Measurements from ENCODE around the gene AKR1C8. TPM values are rescaled to one million over a fixed set of nuclear protein-coding genes. Genes with fewer than 3 reads are reported as not detected.
"Not testable (repeated sequence)": the region's sequence is repeated elsewhere in the genome, so short reads cannot be mapped to it uniquely, and the experiment has no call there.

Gene AKR1C8
- polyA plus RNA-seq, 1 experiment = not detected

- H3K4me3 ChIP-seq (ENCODE audit: low read depth, low read length) = no peak overlapping the region
- POLR2A ChIA-PET = no interaction called here
- peaks cover 2% of the 10 kb centered on the region for H3K27me3 ChIP-seq (ENCODE audit: control insufficient read depth, insufficient read depth, low read length)
- TF ChIP-seq, protein P1, sequence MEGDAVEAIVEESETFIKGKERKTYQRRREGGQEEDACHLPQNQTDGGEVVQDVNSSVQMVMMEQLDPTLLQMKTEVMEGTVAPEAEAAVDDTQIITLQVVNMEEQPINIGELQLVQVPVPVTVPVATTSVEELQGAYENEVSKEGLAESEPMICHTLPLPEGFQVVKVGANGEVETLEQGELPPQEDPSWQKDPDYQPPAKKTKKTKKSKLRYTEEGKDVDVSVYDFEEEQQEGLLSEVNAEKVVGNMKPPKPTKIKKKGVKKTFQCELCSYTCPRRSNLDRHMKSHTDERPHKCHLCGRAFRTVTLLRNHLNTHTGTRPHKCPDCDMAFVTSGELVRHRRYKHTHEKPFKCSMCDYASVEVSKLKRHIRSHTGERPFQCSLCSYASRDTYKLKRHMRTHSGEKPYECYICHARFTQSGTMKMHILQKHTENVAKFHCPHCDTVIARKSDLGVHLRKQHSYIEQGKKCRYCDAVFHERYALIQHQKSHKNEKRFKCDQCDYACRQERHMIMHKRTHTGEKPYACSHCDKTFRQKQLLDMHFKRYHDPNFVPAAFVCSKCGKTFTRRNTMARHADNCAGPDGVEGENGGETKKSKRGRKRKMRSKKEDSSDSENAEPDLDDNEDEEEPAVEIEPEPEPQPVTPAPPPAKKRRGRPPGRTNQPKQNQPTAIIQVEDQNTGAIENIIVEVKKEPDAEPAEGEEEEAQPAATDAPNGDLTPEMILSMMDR (IDR thresholded peaks at IDR 0.05; ENCODE audit: low read depth, low read length) = no peak
- H3K9me3 ChIP-seq (ENCODE audit: control insufficient read depth, insufficient read depth, low read length) = no peaks in the 10 kb centered on the region
- DNase-seq (ENCODE audit: low read depth, low spot score) = no peak
- CTCF ChIA-PET = interaction anchor here (1.5 kb wide), 1 partner anchor 373 kb away, joined by 3 read pairs; no protein-coding TSS in a partner anchor
- H3K27ac ChIP-seq (ENCODE audit: low read depth, low read length) = no peak overlapping the region
Measured at GRCh38 chr10:5188358-5188757, 3.4 kb upstream of the AKR1C8 start.

DNA sequence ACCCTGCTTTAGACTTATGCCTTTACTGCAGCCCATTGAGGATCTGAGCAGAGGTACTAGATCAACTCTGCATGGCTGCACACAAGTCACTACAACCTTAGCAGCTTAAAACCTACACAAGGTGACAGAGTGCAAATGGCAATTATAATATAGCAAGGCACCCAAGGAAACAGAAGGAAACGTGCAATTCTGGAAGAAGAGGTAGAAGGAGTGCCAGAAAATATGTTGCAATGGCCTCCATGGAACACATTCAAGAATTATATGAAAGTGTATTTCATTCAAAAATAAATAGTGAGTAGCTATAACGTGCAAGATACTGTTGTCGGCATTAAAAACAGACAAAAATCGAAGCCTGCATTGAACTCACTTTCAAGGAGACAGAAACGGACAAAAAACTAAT is 2.9 kb upstream of the AKR1C8 start:
- H3K9me3 ChIP-seq (ENCODE audit: control insufficient read depth, insufficient read depth, low read length) = no peaks in the 10 kb centered on the region
- no peak overlapping the region for H3K4me3 ChIP-seq (ENCODE audit: low read depth, low read length)
- POLR2A ChIA-PET = no interaction called here
- DNase-seq (ENCODE audit: low read depth, low spot score) = no peak
- H3K27ac ChIP-seq (ENCODE audit: low read depth, low read length) = no peak overlapping the region
- H3K27me3 ChIP-seq (ENCODE audit: control insufficient read depth, insufficient read depth, low read length) = peaks cover 2% of the 10 kb centered on the region
- CTCF ChIA-PET = interaction anchor here (1.5 kb wide), 1 partner anchor 373 kb away, joined by 3 read pairs; no protein-coding TSS in a partner anchor
- TF ChIP-seq, protein P1 (IDR thresholded peaks at IDR 0.05; ENCODE audit: low read depth, low read length) = no peak

DNA sequence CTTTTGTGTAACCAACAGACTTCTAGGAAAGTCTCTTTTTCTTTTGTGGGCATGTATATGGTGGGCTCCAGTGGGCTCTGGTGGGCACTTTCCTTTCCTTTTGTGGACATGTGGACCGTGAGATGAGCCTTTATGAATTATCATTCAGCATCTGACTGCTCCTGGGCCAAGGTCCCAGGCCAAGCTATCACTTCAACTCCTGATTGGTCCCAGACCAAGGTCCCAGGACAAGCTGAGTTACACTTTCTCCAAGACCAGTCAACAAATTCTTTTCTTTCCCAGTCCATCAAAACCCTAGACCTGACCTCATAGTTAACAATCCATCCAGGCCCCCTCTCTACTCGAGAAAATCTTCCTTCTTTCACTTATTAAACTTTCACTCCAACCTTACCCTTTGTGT is 1.0 kb downstream of the AKR1C8 start:
- no peak for DNase-seq (ENCODE audit: low read depth, low spot score)
- TF ChIP-seq, protein P1 (IDR thresholded peaks at IDR 0.05; ENCODE audit: low read depth, low read length) = no peak
- POLR2A ChIA-PET = no interaction called here
- CTCF ChIA-PET = no interaction called here
- peaks cover 2% of the 10 kb centered on the region for H3K27me3 ChIP-seq (ENCODE audit: control insufficient read depth, insufficient read depth, low read length)
- H3K9me3 ChIP-seq (ENCODE audit: control insufficient read depth, insufficient read depth, low read length) = no peaks in the 10 kb centered on the region
- no peak overlapping the region for H3K4me3 ChIP-seq (ENCODE audit: low read depth, low read length)
- H3K27ac ChIP-seq (ENCODE audit: low read depth, low read length) = no peak overlapping the region

- H3K27ac ChIP-seq (ENCODE audit: low read depth, low read length); H3K27me3 ChIP-seq (ENCODE audit: control insufficient read depth, insufficient read depth, low read length); DNase-seq (ENCODE audit: low read depth, low spot score); H3K4me3 ChIP-seq (ENCODE audit: low read depth, low read length); POLR2A ChIA-PET; H3K9me3 ChIP-seq (ENCODE audit: control insufficient read depth, insufficient read depth, low read length); CTCF ChIA-PET: not testable (repeated sequence)
Measured at GRCh38 chr10:5180503-5180902, 4.4 kb downstream of the AKR1C8 start.

DNA sequence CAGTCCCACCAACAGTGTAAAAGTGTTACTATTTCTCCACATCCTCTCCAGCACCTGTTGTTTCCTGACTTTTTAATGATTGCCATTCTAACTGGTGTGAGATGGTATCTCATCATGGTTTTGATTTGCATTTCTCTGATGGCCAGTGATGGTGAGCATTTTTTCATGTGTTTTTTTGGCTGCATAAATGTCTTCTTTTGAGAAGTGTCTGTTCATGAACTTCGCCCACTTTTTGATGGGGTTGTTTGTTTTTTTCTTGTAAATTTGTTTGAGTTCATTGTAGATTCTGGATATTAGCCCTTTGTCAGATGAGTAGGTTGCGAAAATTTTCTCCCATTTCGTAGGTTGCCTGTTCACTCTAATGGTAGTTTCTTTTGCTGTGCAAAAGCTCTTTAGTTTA is 9.4 kb downstream of the AKR1C8 start:
- DNase-seq (ENCODE audit: low read depth, low spot score); H3K4me3 ChIP-seq (ENCODE audit: low read depth, low read length); H3K27ac ChIP-seq (ENCODE audit: low read depth, low read length); POLR2A ChIA-PET; CTCF ChIA-PET; H3K9me3 ChIP-seq (ENCODE audit: control insufficient read depth, insufficient read depth, low read length); H3K27me3 ChIP-seq (ENCODE audit: control insufficient read depth, insufficient read depth, low read length): not testable (repeated sequence)

- H3K4me3 ChIP-seq (ENCODE audit: low read depth, low read length) = no peak overlapping the region
- ChIA-PET POLR2A (no interaction called here), CTCF (interaction anchor here (0.6 kb wide), 1 partner anchor 211 kb away, joined by 3 read pairs; no protein-coding TSS in a partner anchor)
- H3K27me3 ChIP-seq (ENCODE audit: control insufficient read depth, insufficient read depth, low read length) = no peaks in the 10 kb centered on the region
- no peak for DNase-seq (ENCODE audit: low read depth, low spot score)
- H3K27ac ChIP-seq (ENCODE audit: low read depth, low read length) = no peak overlapping the region
- TF ChIP-seq, protein P1 (IDR thresholded peaks at IDR 0.05; ENCODE audit: low read depth, low read length) = no peak
- peaks cover 5% of the 10 kb centered on the region; the same call in 1 of the 2 replicates for H3K9me3 ChIP-seq (ENCODE audit: control insufficient read depth, insufficient read depth, low read length)
Measured at GRCh38 chr10:5168897-5169420, 16.0 kb downstream of the AKR1C8 start.
